ENCODE data around the gene KIAA1210. TPM values are rescaled to one million over a fixed set of nuclear protein-coding genes. Genes with fewer than 3 reads are reported as not detected.

The KIAA1210 gene
- polyA plus RNA-seq (2013, experiment 1 of 2; ENCODE audit: insufficient read length): 0.01 TPM
- polyA plus RNA-seq (2013, experiment 2 of 2; ENCODE audit: insufficient read length): 0.02 TPM

- DNase-seq: no peak
These were observed at the start of gene KIAA1210 for GRCh38 chrX:119127650-119128049. TSS of gene KIAA1210 (minus strand) at chrX:119127812. CDS start at chrX:119123642, 4,170 bp downstream.

GRCh38 chrX:119177278-119177677, 49.7 kb upstream of the KIAA1210 start:
- DNase-seq: no peak

GRCh38 chrX:119174900-119175299, 47.3 kb upstream of the KIAA1210 start:
- no peak for DNase-seq

GRCh38 chrX:119168104-119168503, 40.5 kb upstream of the KIAA1210 start:
- DNase-seq: no peak

GRCh38 chrX:119158226-119158625, 30.6 kb upstream of the KIAA1210 start:
- DNase-seq: peak; percentile 53

- DNase-seq: peak; percentile 18
These were observed 28.6 kb upstream of the KIAA1210 start for GRCh38 chrX:119156241-119156640.

- peak; percentile 83 for DNase-seq
These were observed 27.9 kb upstream of the KIAA1210 start for GRCh38 chrX:119155416-119156035.

GRCh38 chrX:119151051-119151380, 23.4 kb upstream of the KIAA1210 start:
- DNase-seq: no peak

GRCh38 chrX:119150163-119151050, 22.8 kb upstream of the KIAA1210 start:
- DNase-seq: peak; percentile 21

- DNase-seq: no peak
These were observed 19.9 kb upstream of the KIAA1210 start for GRCh38 chrX:119147486-119147885.

- DNase-seq: peak; percentile 30
These were observed 17.6 kb upstream of the KIAA1210 start for GRCh38 chrX:119145241-119145653.

GRCh38 chrX:119134466-119134865, 6.9 kb upstream of the KIAA1210 start:
- no peak for DNase-seq

GRCh38 chrX:119132961-119133360, 5.3 kb upstream of the KIAA1210 start:
- no peak for DNase-seq

GRCh38 chrX:119132316-119132715, 4.7 kb upstream of the KIAA1210 start:
- DNase-seq: no peak

- DNase-seq: peak; percentile 61
These were observed 3.3 kb upstream of the KIAA1210 start for GRCh38 chrX:119130911-119131310.

- peak; percentile 38 for DNase-seq
These were observed 6.3 kb downstream of the KIAA1210 start for GRCh38 chrX:119121341-119121740.

GRCh38 chrX:119118780-119119395, 8.7 kb downstream of the KIAA1210 start:
- peak; percentile 54 for DNase-seq

- DNase-seq: no peak
These were observed 20.4 kb downstream of the KIAA1210 start for GRCh38 chrX:119107206-119107605.

GRCh38 chrX:119105826-119106225, 21.8 kb downstream of the KIAA1210 start:
- DNase-seq: peak; percentile 51

- DNase-seq: no peak
These were observed 26.4 kb downstream of the KIAA1210 start for GRCh38 chrX:119101168-119101567.

- no peak for DNase-seq
These were observed 31.7 kb downstream of the KIAA1210 start for GRCh38 chrX:119095936-119096335.

- no peak for DNase-seq
These were observed 32.8 kb downstream of the KIAA1210 start for GRCh38 chrX:119094819-119095218.

GRCh38 chrX:119093991-119094735, 33.4 kb downstream of the KIAA1210 start:
- DNase-seq: no peak

Data from fibroblast of skin of scalp (primary cell).